T-helper 17 cell (primary cell): Measurements from ENCODE around the gene ZNF423. TPM values are rescaled to one million over a fixed set of nuclear protein-coding genes. Genes with fewer than 3 reads are reported as not detected.

Experiments used
- ATAC-seq: fragments of 150-1000 bp; cut with Tn5 transposase; 2 replicates; pipeline ENCODE4 v1.10.0; 2021; ENCODE audit warnings: mild to moderate bottlenecking, moderate library complexity
- DNase-seq, 3 donors: peaks; one replicate each; pipeline versions ENCODE4 v3.0.0 to v3.0.0-alpha.2; 2020 to 2021
- H3K9me3 ChIP-seq: one replicate; pipeline ENCODE4 v1.7.0; 2013; ENCODE audit warnings: low read length, mild to moderate bottlenecking; ENCODE audit not compliant: control insufficient read depth, poor library complexity, severe bottlenecking
- H3K27ac Mint-ChIP-seq: one replicate; pipeline ENCODE4 v1.8.0; 2022; ENCODE audit warnings: mild to moderate bottlenecking, moderate library complexity, mixed read lengths
- H3K27me3 Mint-ChIP-seq: one replicate; pipeline ENCODE4 v1.8.0; 2022; ENCODE audit warnings: mixed read lengths
- H3K36me3 Mint-ChIP-seq: one replicate; pipeline ENCODE4 v1.8.0; 2022; ENCODE audit warnings: low read depth, mixed read lengths
- H3K4me1 Mint-ChIP-seq: one replicate; pipeline ENCODE4 v1.8.0; 2022; ENCODE audit warnings: mild to moderate bottlenecking, mixed read lengths
- H3K4me3 Mint-ChIP-seq: one replicate; pipeline ENCODE4 v1.8.0; 2022; ENCODE audit warnings: mild to moderate bottlenecking, moderate library complexity, mixed read lengths
- total RNA-seq, 4 donors: library from RNA in 2 of 4; stranded (reverse) in 2 of 4; gene quantifications; one replicate each; pipeline ENCODE4 v1.2.3 and lab custom pipeline; 2022 to 2026

The ZNF423 gene
- total RNA-seq, 2 donors from 2014 or later, result not detected

- Mint-ChIP-seq H3K4me1 (no peaks in the 10 kb centered on the region), H3K4me3 (no peak overlapping the region), H3K36me3 (no peaks in the 10 kb centered on the region), H3K27ac (no peak overlapping the region), H3K27me3 (peaks cover 65% of the 10 kb centered on the region)
- H3K9me3 ChIP-seq, result no peaks in the 10 kb centered on the region
- DNase-seq (no peak), ATAC-seq (no peak)
Observed at GRCh38 chr16:49850558-49851467, 5.1 kb downstream of the ZNF423 start.

GRCh38 chr16:49849754-49850108, 6.2 kb downstream of the ZNF423 start:
- ATAC-seq (no peak), DNase-seq (no peak)
- Mint-ChIP-seq H3K4me3 (no peak overlapping the region), H3K4me1 (no peaks in the 10 kb centered on the region), H3K36me3 (no peaks in the 10 kb centered on the region), H3K27me3 (peaks cover 65% of the 10 kb centered on the region), H3K27ac (no peak overlapping the region)
- H3K9me3 ChIP-seq, result no peaks in the 10 kb centered on the region

DNA sequence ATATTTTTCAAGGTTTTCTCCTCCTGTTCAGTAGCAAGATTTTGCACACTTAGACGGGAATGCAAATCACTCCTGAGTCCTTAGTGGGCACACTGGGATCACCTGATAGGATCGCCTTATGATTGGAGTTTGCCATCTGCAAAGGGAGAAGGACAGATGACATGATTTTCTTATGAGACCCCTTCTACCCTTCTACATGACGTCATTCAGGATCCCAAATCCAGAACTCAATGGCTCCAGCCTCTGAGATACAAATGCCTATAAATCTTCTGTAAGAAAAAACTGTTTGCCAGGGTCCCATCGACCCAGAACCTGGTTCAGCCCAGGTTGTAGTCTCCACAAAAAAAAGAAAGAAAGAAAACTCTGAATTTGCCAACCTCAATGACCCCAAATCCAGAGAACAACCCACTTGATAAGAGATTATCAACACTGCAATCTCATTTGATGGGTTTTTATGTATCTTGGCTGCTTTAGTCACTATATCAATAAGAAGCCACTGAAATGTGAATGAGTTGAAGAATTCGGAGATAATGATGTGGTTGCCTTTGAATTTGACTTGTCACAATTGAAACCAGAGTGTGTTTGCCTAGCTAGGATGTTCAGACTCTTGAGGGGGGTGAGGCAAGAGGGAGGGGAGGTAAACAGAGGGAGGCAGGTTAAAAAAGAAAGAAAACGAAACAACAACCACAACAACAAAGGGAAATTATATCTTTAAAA, 6.7 kb downstream of the ZNF423 start:
- no peaks in the 10 kb centered on the region for H3K9me3 ChIP-seq
- Mint-ChIP-seq H3K4me1 (no peaks in the 10 kb centered on the region), H3K36me3 (no peaks in the 10 kb centered on the region), H3K27ac (no peak overlapping the region), H3K4me3 (no peak overlapping the region), H3K27me3 (peaks cover 61% of the 10 kb centered on the region)
- no peak for ATAC-seq
- no peak for DNase-seq

- no peaks in the 10 kb centered on the region for H3K9me3 ChIP-seq
- DNase-seq (no peak), ATAC-seq (no peak)
- H3K27ac Mint-ChIP-seq, result no peak overlapping the region
- H3K27me3 Mint-ChIP-seq, result peaks cover 59% of the 10 kb centered on the region
- no peaks in the 10 kb centered on the region for H3K4me1 Mint-ChIP-seq
- H3K4me3 Mint-ChIP-seq, result no peak overlapping the region
- no peaks in the 10 kb centered on the region for H3K36me3 Mint-ChIP-seq
Observed at GRCh38 chr16:49848530-49848929, 7.4 kb downstream of the ZNF423 start.

- Mint-ChIP-seq H3K27me3 (peaks cover 53% of the 10 kb centered on the region), H3K4me3 (no peak overlapping the region), H3K4me1 (no peaks in the 10 kb centered on the region), H3K27ac (no peak overlapping the region), H3K36me3 (no peaks in the 10 kb centered on the region)
- no peaks in the 10 kb centered on the region for H3K9me3 ChIP-seq
- DNase-seq (no peak), ATAC-seq (no peak)
Observed at GRCh38 chr16:49846800-49847199, 9.1 kb downstream of the ZNF423 start.

- no peak for ATAC-seq
- peaks cover 2% of the 10 kb centered on the region for H3K4me1 Mint-ChIP-seq
- H3K27me3 Mint-ChIP-seq, result peaks cover 61% of the 10 kb centered on the region
- no peaks in the 10 kb centered on the region for H3K9me3 ChIP-seq
- H3K27ac Mint-ChIP-seq, result no peak overlapping the region
- H3K36me3 Mint-ChIP-seq, result peaks cover 3% of the 10 kb centered on the region
- H3K4me3 Mint-ChIP-seq, result no peak overlapping the region
- no peak for DNase-seq
Observed at GRCh38 chr16:49844359-49844758, 11.6 kb downstream of the ZNF423 start.

GRCh38 chr16:49843758-49844157, 12.2 kb downstream of the ZNF423 start:
- Mint-ChIP-seq H3K27me3 (peaks cover 55% of the 10 kb centered on the region), H3K4me3 (no peak overlapping the region), H3K4me1 (peaks cover 2% of the 10 kb centered on the region), H3K27ac (no peak overlapping the region), H3K36me3 (peaks cover 3% of the 10 kb centered on the region)
- DNase-seq, result no peak
- no peaks in the 10 kb centered on the region for H3K9me3 ChIP-seq
- no peak for ATAC-seq

DNA sequence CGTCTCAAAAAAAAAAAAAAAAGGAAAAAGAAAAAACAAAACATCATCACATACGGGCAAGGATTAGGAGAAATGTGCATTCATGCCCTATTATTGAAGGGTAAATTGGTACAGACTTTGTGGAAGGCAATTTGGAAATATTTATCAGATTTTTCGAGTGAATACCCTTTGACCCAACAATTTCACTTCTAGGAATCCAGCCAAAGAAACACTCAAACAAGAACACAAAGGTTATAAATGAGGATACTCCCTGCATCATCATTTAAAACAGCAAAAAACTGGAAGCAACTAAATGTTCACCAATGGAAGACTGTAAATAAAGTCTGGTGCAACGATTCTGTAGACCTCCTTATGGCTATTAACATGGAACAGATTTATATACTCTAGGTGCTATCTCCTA, 12.9 kb downstream of the ZNF423 start:
- H3K27ac Mint-ChIP-seq, result no peak overlapping the region
- DNase-seq (no peak), ATAC-seq (no peak)
- no peaks in the 10 kb centered on the region for H3K9me3 ChIP-seq
- peaks cover 51% of the 10 kb centered on the region for H3K27me3 Mint-ChIP-seq
- no peak overlapping the region for H3K4me3 Mint-ChIP-seq
- peaks cover 2% of the 10 kb centered on the region for H3K4me1 Mint-ChIP-seq
- H3K36me3 Mint-ChIP-seq, result peaks cover 3% of the 10 kb centered on the region

- DNase-seq, result no peak
- peaks cover 6% of the 10 kb centered on the region for H3K4me1 Mint-ChIP-seq
Observed at GRCh38 chr16:49839017-49839825, 16.7 kb downstream of the ZNF423 start.

DNA sequence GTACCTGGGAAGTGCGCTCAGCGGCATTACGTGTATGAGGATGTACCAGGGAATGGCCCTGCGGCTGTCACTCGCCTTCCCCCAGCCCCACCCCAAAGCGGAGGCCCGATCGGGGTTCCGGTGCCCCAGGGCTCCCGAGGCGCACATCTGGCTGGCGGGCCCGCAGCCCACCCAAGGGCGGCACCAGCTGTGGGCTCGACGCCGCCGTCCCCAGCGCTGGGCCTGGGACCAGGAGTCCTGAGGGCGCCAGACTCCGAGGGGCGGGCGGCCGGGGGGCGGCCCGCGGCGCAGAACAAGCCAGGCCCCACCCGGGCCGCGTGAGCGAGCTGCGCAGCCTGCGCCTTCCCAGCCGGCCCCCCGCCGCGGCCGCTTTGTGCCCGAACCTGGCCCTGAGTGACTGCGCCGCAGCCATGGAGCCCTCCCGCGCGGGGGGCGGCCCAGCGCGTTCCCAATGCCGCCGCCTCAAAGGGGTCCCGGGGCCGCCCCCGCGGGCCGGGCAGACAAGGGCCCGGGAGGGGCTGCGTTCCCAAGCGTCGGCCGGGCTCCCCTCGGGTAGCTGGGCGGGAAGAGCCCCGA, 17.4 kb downstream of the ZNF423 start:
- peaks cover 8% of the 10 kb centered on the region for H3K36me3 Mint-ChIP-seq
- no peaks in the 10 kb centered on the region for H3K9me3 ChIP-seq
- no peak overlapping the region for H3K4me3 Mint-ChIP-seq
- DNase-seq (no peak), ATAC-seq (no peak)
- peaks cover 6% of the 10 kb centered on the region for H3K4me1 Mint-ChIP-seq
- H3K27me3 Mint-ChIP-seq, result peaks cover 53% of the 10 kb centered on the region
- no peak overlapping the region for H3K27ac Mint-ChIP-seq

More at GRCh38 chr16:49839017-49839825, 16.7 kb downstream of the ZNF423 start:
- H3K4me3 Mint-ChIP-seq, result no peak overlapping the region
- no peak overlapping the region for H3K27ac Mint-ChIP-seq
- no peaks in the 10 kb centered on the region for H3K9me3 ChIP-seq
- no peak for ATAC-seq
- peaks cover 57% of the 10 kb centered on the region for H3K27me3 Mint-ChIP-seq
- H3K36me3 Mint-ChIP-seq, result peaks cover 8% of the 10 kb centered on the region

DNA sequence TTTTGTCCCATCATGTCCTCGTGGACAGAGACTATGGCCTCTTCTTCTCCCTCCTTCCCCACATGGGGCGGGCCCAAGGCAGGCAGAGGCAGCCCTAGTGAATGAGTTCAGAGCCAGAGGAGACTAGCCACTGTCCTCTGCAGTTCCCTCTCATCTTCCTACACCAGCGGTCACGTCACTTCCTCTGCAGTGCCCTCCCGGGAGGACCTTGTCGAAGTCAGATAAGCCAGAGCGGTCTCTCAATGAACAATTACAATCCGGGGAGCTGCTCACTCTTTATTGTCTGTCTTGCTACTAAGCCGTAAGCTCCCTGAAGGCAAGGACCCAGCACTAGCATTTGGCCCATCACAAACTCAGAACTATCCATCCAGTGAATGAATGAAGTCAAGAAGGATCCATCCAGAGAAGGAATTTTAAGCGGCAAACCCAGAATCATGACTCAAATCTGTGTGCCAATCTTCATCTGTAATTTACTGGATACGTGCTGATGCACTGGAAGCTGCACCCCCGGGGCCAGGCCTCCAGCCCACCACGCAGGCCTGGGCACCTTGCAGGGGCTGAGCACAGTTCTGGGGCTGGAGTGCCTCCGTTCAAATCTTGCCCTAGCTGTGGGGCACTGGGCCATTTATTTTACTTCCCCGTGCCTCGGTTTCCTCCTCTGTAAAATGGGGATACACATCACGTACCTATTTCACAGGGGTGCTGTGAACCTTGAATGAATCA, 18.1 kb downstream of the ZNF423 start:
- Mint-ChIP-seq H3K4me3 (no peak overlapping the region), H3K36me3 (peaks cover 8% of the 10 kb centered on the region), H3K27ac (no peak overlapping the region), H3K27me3 (peaks cover 46% of the 10 kb centered on the region), H3K4me1 (peaks cover 6% of the 10 kb centered on the region)
- DNase-seq, result no peak
- no peaks in the 10 kb centered on the region for H3K9me3 ChIP-seq
- ATAC-seq, result no peak

- Mint-ChIP-seq H3K4me1 (peaks cover 6% of the 10 kb centered on the region), H3K27me3 (peaks cover 40% of the 10 kb centered on the region), H3K36me3 (peaks cover 8% of the 10 kb centered on the region), H3K27ac (no peak overlapping the region), H3K4me3 (no peak overlapping the region)
- DNase-seq (no peak), ATAC-seq (no peak)
- H3K9me3 ChIP-seq, result no peaks in the 10 kb centered on the region
Observed at GRCh38 chr16:49836668-49837067, 19.2 kb downstream of the ZNF423 start.
